ENCODE results near the gene CPNE8.
"Not testable (repeated sequence)": the region's sequence is repeated elsewhere in the genome, so short reads cannot be mapped to it uniquely, and the experiment has no call there.

Gene CPNE8

DNA sequence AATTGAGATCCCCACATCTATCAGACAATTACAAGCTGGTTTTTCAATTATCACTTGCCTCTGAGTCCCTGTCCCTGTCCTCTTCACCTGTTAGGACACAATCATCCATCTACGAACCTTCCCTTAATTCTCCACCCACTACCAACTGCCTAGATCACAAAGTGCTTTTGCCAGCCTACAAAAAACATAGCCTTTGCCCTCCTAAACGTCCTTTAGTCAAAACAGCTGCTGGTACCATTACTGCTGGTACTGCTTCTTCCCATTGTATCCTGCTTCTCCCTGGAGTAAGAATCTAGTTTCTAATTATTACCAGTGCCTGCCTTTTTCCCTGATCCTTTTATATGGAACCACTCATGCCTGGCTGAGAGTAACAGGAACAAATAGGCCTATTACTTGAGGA is 82.1 kb downstream of the CPNE8 start:
- no peak for FAIRE-seq

DNA sequence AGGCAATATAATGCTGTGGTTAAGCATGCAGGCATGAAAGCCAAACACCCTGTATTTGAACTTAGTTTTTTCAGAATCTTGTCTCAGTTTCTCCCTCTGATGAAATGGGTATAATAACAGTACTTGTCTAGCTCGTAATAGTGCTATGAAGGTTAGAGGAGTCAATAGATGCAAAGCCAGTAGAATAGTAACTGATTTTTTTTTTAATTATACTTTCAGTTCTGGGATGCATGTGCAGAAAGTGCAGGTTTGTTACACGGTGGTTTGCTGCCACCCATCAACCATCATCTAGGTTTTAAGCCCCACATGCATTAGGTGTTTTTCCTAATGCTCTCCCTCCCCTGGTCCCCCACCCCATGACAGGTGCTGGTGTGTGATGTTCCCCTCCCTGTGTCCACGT is 87.4 kb downstream of the CPNE8 start:
- FAIRE-seq = no peak

DNA sequence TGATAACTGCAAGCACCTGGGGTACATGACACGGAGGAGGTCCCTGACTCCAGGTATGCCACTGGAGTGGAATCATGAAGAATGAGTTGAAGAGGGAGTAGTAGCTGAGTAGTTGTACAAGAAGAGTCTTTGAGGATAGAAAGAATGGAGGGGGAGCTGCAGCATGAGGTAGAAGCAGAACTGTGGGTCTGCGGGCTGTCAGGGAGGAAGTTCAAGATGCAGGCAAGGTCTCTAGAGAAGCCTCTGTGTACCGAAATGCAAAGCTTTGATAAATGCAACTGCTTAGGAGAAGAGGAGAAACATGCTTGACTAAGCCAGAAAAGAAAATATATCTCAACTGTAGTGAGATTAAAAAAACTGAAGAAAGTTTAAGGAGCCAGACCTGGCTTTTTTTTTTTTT is 91.5 kb downstream of the CPNE8 start:
- no peak for FAIRE-seq

DNA sequence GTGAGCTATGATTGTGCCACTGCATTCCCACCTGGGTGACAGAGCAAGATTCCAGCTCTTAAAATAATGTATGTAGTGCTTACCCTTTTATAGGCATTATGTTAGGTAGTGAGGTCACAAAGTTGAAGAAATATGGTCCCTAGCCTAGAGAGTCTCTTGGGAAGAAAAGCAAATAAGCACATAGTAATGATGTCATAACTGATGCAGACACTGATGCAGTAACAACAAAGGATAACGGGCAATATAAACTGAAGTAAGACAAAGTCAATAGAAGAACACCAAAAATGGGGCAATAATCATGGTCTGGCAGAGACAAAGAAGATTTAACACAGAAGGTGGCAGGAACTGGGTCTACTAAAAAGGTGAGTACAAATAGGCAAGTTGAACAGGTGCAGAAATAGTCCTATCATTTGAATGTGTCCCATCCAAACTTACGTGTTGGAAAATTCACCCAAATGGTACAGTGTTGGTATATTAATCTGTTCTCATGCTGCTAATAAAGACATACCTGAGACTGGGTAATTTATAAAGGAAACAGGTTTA is 93.5 kb downstream of the CPNE8 start:
- FAIRE-seq = no peak

DNA sequence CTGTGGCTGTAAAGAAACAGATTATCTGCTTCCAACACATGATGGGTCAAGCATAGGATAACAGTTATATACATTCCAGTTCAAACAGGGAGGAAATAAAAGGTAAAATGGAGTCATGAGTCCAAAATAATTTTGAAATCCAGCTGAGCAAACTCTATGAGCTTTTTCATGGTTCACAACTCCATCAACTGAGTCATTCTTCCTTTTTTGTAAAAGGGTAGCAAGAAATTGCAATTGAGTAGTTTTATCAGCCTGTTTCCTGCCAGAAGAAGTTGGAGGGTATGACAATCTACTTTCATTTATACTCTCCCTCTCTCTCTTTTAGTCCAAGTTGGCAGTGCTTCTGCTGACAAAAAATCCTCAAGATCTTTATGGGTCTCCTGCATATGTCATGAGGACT is 95.6 kb downstream of the CPNE8 start:
- FAIRE-seq = no peak

DNA sequence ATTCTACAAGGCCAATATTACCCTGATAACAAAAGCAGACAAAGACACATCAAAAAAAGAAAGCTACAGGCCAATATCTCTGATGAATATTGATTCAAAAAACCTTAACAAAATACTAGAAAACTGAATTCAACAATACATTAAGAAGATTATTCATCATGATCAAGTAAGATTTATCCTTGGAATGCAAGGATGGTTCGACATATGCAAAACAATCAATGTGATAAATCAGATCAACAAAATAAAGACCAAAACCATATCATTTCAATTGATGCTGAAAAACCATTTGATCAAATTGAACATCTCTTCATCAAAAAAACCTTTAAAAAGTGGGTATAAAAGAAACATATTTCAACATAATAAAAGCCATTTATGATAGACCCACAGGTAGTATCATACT is 117.3 kb downstream of the CPNE8 start:
- FAIRE-seq = no peak

DNA sequence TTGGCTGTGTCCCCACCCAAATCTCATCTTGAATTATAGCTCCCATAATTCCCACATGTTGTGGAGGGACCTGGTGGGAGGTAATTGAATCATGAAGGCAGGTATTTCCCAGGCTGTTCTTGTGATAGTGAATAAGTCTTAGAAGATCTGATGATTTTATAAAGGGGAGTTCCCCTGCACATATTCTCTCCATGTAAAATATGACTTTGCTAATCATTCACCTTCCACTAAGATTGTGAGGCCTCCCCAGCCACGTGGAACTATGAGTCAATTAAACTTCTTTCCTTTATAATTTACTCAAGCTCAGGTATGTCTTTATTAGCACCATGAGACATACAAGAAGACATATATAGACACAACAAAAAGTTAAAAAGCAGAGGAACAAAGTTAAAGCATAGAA is 120.0 kb downstream of the CPNE8 start:
- no peak for FAIRE-seq

DNA sequence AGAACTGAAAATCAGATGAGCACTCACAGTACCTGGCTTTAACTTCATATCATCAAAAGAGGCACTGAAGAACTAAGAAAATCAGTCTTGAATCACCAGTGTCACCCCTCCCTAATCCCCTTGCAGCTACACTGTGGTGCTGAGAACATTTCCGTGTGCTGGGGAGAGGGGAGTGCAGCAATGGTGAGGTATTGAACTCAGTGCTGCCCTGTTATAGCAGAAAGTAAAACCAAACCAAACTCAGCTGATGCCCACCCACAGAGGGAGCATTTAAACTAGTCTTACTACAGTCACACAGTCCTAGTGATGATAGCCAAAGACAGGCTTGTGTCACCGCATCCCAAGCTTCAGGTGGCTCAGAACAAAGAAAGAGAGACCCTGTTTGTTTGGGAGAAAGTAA is 122.1 kb downstream of the CPNE8 start:
- FAIRE-seq = no peak

DNA sequence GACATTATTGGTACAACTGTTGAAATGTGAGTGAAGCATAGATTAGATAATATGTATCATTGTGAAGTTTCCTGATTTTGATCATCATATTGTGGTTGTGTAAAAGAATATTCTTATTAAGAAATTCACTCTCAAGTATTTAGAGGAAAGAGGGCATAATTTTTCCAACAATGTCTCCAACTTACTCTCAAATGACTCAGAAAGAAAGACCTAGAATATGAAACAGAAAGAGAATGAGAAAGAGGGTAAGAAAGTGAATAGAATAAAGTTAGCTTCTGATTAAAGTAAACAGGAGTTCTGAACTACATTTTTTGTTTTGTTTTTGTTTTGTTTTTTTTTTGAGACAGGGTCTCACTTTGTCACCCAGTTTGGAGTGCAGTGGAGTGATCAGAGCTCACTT is 123.0 kb downstream of the CPNE8 start:
- FAIRE-seq = no peak

DNA sequence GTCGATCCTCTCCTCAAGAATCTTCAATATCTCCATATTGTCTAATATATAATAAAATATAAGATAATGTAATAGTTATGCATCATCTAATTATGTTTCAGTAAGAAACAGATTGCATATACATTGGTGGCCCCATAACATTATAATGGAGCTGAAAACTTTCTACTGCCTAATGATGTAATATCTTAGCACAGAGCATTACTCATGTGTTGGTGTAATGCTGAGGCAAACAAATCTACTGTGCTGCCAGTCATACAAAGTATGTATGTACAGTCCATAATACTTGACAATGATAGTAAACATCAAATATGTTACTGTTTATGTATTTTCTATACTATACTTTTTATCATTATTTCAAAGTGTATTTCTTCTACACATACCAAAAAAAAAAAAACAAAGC is 128.7 kb downstream of the CPNE8 start:
- no peak for FAIRE-seq

DNA sequence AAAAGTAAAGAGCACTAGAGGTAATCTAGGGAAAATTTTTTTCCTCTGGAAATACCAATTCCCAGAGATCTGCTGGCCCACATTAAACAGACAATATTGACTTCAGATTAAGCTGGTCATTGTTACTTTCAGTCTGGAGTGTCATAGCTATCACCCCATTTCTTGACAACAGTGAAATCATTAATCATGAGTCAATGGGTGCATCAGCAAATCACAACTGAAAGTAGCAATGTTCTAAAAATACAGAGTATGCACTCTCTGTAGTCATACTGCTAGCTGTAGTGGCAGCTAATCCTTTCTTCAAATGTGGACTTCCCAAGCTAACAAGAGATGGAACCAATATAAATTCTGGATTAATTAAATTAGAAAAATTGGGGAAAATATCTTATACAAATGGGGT is 129.9 kb downstream of the CPNE8 start:
- no peak for FAIRE-seq

DNA sequence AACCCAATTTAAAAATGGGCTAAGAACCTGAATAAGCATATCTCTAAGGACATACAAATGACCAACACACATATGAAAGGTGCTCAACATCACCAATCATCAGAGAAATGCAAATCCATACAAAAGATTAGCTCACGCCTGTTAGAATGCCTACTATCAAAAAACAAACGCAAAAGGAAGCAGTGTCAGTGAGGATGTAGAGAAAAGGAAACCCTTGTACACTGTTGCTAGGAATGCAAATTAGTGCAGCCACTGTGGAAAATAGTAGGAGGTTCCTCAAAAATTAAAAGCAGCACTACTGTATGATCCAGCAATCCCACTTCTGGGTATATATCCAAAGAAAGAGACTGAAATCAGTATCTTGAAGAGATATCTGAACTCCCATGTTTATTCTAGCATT is 133.0 kb downstream of the CPNE8 start:
- no peak for FAIRE-seq

DNA sequence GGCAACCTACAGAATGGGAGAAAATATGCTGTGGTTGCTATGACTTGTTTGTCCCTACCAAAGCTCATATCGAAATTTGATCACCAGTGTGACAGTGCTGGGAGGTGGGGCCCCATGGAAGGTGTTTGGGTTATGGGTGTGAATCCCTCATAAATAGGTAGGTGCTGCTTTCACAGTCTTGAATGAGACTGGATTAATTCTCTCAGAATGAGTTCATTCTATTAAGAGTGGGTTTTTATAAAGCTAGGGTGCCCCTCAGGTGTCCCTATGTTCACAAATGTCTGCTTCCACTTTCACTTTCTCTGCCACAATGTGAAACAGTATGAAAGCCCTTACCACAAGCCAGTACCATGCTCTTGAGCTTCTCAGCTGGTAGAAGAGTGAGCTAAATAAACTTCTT is 133.5 kb downstream of the CPNE8 start:
- FAIRE-seq = no peak

DNA sequence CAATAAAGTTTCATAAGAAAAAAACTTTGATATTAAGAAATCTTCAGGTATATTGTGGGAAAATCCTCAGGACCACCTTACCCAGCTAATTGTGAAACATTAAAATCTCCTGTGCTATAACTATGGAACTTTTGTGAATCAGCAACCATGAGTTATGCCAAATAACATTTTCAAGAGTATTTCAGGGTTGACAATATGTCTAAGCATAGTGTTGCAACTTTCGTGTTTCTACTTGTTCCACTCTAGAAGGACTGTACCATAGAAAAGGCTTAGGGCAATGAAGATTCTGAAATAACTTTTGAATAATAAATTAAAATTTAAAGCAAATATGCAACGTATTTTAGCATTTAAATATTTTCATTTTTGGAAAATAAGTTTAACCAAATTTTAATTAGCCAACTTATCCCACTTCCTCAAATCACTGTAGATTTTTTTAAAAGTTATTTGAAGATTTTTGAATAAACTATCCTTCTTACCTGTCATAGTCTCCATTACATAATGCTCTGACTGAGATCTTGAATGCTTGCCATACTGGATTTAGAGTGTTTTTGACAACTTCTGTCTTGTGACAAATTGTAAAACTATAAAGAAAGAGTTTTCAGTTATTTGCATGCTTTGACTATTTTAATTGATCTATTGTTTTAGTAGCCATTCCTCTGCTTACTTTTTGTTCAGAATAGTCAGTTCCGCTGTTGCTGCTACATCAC is 143.6 kb downstream of the CPNE8 start:
- FAIRE-seq = no peak

DNA sequence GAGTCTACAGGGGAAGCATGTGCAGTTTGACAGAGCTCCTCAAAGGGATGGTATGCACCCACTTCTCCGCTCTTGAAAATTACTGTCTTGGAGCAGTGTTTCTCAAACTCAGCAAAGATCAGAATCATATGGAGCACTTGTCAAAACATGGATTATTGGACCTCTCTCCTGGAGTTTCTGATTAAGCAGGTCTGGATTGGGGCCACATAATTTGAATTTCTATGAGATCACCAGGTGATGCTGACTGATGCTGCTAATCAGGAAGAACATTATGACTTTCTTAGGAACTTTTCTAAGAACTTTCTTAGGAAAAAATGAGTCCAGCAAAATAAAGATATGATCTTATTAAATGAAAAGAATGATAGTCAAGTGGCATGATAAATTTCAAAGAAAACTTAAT is 144.3 kb downstream of the CPNE8 start:
- FAIRE-seq = no peak

DNA sequence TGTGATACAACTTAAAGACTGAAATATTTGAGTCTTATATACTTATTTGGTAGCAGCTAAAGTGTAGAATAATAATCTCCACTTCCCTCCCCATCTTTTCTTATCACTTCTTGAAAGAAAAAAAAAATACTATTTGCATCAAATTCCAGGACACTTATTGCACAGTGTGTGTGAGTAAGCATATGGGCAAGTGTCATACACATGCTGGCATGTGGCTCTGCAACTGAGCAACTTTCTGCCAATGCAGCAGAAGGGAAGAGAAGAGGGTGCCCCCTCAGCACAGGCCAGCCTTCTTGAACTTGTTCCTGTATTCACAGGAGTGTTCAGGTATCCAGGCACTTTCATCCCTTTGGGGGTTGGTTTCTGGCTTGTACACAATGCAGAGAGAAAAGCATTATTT is 145.8 kb downstream of the CPNE8 start:
- no peak for FAIRE-seq

DNA sequence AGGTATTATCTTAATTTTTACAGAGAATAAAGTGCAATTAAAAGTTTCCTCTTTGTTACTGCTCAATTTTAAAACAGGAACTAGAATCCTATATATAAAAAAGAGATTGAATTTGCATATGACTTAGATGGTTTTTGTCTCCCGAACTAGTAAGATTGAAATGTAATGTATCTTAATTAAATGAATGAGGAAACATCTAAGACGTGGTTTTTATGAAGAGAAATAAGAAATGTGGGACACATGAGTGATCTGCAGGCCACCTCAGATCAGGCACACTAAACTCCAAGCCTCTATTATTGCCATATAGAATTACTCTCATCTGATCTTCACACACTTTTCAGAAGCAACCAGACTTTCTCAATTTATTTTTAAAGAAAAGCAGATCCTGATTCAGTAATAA is 158.6 kb downstream of the CPNE8 start:
- no peak for FAIRE-seq

DNA sequence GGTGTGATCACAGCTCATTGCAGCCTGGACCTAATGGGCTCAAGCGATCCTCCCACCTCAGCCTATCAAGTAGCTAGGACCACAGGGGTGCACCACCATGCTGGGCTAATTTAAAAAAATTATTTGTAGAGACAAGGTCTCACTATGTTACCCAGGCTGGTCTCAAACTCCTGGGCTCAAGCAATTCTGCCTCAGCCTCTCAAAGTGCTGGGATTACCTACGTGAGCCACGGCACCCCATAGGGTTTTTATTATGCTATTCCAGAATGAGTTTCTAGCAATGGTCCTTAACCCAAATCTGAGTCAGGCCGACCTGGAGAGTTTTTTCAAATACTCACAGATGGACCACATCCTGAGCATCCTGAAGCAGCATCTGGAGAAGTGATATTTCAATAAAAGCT is 159.8 kb downstream of the CPNE8 start:
- no peak for FAIRE-seq

DNA sequence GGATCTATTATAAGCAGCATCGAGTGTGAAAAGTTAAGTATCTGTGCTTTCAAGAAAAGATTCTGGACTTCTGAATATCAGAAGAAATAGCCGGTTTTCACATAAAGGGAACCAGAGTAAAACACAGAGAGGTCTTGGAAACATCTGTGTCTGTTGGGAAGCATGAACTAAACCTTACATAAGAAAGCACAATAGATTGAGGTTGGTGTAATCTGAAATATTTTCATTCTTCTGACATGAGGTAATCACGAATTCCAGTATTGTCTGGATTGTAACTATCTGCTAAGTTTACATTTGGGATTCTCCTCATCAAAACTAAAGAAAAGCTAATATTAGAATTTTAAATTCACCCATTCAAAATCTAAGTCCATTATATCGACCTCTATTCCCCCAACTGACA is 161.3 kb downstream of the CPNE8 start:
- FAIRE-seq = no peak

DNA sequence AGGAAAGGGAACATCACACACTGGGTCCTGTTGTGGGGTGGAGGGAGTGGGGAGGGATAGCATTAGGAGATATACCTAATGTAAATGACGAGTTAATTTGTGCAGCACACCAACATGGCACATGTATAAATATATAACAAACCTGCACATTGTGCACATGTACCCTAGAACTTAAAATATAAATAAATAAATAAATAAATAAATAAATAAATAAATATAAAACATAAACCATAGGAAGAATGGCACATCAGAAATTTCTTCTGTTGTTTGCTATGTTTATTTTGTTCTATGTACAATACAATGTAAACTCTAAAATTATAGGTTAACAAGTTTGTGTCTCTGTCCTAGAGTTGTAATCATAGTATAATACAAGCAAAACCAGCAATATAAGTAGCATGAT is 162.9 kb downstream of the CPNE8 start:
- FAIRE-seq = not testable (repeated sequence)

DNA sequence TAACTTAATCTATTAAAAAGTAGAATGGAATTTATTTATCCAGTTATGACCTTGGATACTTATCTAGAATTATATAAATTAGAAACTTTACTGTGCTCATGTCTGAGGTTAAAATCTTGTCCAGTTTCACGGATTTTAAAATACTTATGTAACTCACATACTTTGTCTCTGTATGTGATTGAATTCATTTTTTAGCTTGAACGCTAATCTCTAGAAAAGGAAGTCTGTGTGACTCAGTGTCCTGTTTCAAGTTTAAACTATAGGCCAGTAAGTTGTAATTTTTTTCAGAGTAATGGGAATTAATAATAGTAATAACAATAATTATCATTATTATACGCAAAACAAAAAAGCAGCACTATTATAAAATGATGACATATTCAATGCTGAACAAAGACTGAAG is 168.6 kb downstream of the CPNE8 start:
- no peak for FAIRE-seq

DNA sequence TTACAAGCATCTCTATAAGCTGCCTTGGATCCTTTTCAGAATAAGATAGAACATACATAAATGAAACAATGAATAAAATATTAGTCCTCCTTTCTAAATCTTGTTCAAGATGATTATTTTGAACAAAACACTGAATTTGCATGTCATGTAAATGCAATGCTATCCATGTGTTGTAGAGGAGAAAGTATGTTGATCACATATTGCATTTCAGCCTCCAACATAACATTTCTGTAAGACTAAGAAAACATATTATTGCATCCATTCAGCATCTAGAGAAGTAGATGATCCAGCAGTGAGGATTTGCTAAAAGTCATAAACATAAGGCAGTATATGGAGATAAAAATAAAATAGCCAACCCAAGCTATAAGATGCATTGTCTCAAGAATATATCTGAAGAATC is 172.6 kb downstream of the CPNE8 start:
- FAIRE-seq = no peak

DNA sequence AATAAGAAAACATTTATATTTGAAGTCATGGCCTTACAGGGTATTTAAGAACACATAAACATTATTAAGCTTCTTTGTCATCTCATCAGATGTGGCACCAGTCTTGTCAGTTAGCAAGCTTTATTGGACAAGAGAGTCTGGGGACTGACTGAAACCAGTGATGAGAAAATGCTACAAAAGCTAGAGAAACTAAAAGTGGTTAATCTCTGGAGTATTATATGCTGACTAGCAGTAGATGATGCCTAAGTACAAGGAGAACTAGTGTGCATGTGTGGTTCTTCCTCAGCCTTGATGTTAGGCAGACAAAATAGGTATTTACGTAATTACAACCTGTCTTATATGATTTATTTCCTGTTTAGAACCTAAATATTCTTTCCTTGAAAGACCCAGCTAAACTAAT is 176.5 kb downstream of the CPNE8 start:
- no peak for FAIRE-seq

DNA sequence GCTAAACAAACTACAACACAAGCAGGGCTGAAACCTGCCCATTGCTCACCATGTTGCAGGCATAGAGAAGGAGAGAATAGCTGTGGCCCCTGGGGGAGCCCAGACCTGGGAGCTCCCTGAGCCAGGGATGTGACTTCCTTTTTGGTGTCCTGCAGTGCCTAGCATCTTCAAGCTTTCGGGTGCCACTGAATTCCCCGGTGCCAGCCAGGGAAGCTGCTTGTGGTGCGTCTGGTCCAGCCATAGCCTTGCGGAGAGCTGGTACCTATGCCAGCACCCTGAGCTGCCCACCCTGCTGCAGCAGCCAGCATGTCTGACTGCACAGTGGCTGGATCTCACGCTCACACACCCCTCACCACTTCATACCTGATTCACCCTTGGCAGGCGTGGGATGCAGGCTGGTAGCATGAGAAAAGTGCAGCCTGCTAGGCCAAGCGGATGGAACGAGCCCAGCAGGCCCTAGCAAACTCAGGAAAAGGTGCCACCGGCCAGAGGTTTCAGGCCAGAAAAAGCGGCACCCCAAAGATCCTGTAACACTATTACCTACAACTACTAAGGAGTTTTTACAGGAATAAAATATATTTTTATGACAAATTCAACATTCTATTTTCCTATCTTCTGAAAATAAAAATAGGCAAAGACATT is 183.7 kb downstream of the CPNE8 start:
- FAIRE-seq = no peak

DNA sequence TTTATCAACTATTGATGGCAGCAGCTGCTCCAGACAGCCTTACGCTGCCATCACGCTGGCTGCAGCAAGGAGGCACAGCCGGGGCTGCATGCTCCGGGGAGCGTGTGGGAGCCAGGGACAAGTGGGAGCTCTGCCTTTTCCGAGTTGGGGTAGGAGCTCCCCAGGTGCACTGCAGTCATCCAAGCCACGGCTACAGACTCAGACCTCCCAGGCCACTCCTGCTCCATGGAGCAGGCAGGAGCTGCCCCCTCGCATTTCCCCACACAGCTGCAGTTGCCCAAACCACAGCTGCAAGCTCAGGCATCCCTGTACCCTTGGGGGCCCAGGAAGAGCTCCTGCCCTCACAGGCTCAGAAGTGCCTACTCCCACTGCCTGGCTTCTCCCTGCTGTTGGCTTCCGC is 184.7 kb downstream of the CPNE8 start:
- FAIRE-seq = no peak
